A673 (cell line): Measurements from ENCODE around the gene DHX15.

Experiments used
- CTCF ChIP-seq: fragments of 300-800, 200-600 bp; sonication (generic); conservative IDR thresholded peaks from 2 replicates; pipeline ENCODE4 v1.5.1; 2017; ENCODE audit warnings: low read depth, mild to moderate bottlenecking, antibody characterized with exemption, low read length, moderate library complexity, mixed read lengths
- EZH2 ChIP-seq: fragments of 200-600 bp; sonication (generic); IDR thresholded peaks from 2 replicates; pipeline ENCODE4 v1.6.1; 2017; ENCODE audit warnings: borderline replicate concordance, low read depth, mild to moderate bottlenecking, mixed read lengths, antibody characterized with exemption, low read length; ENCODE audit not compliant: poor library complexity, severe bottlenecking

GRCh38 chr4:24550441-24551175, 33.7 kb downstream of the DHX15 start:
- TF ChIP-seq CTCF (no peak), EZH2 (no peak)
